Measurements from ENCODE around the gene ETV6. TPM values are rescaled to one million over a fixed set of nuclear protein-coding genes. Genes with fewer than 3 reads are reported as not detected.

ETV6 gene
- total and polyA plus RNA-seq, 2 of the 8 experiments (the other 6 are each of a cell fraction or from before 2014, with no cell fraction given), result 5.5 to 23.9 TPM

DNA sequence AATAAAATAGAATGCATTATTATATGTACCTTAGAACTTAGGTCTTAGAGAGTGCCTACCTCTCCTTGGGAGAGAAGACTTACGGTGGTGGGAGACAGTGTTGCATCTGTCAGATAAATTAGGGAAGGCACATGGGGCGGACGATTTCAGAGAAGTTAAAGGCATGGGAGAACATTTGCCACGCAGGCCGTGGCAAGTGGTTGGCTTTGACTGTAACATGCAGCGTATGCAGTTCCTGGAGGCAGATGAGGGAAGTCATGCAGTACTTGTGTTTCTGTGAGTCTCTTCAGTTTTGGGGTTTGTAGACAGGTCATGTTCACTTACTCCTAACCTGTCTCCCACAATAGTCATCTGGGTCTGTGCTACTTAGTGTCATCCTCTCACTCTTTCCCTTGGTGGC, 43.6 kb downstream of the ETV6 start (continued):
- TF ChIP-seq GTF2F1 (IDR thresholded peaks at IDR 0.05; ENCODE audit: borderline replicate concordance, low read depth, low read length) (no peak), JUND (IDR thresholded peaks at IDR 0.05; ENCODE audit: low read length) (no peak), CHD1 (IDR thresholded peaks at IDR 0.05; ENCODE audit: low read depth, low read length) (no peak), NANOG (IDR thresholded peaks at IDR 0.05; ENCODE audit: insufficient read depth, low read depth, low read length, poor library complexity, severe bottlenecking) (no peak)

All from H1 (cell line).